DND-41 (cell line): ENCODE data around the gene ZNF580.

Source experiments
- ATAC-seq: fragments of 200-7000 bp; cut with Tn5 transposase; 3 replicates; pipeline ENCODE4 v1.9.1; 2021; ENCODE audit warnings: low read depth; ENCODE audit not compliant: insufficient read depth
- DNase-seq: peaks from one replicate; pipeline ENCODE4 v3.0.0-alpha.2; 2020
- H2AFZ ChIP-seq: 2 replicates; pipeline ENCODE4 v1.6.0; 2012; ENCODE audit warnings: low read depth, low read length
- H3K27ac ChIP-seq: 2 replicates; pipeline ENCODE4 v1.5.1; 2012; ENCODE audit warnings: low read length, inconsistent platforms
- H3K27me3 ChIP-seq: fragments of 200-600 bp; sonication (generic); 2 replicates; pipeline ENCODE4 v1.6.0; 2012; ENCODE audit warnings: low read length, mild to moderate bottlenecking, inconsistent platforms; ENCODE audit not compliant: insufficient read depth, poor library complexity
- H3K36me3 ChIP-seq: 2 replicates; pipeline ENCODE4 v1.5.1; 2012; ENCODE audit warnings: low read length, inconsistent platforms; ENCODE audit not compliant: insufficient read depth
- H3K4me1 ChIP-seq: 2 replicates; pipeline ENCODE4 v1.5.1; 2012; ENCODE audit warnings: mild to moderate bottlenecking, low read length; ENCODE audit not compliant: insufficient read depth
- H3K4me2 ChIP-seq: 2 replicates; pipeline ENCODE4 v1.6.0; 2012; ENCODE audit warnings: mild to moderate bottlenecking, moderate library complexity, low read length, inconsistent platforms; ENCODE audit not compliant: insufficient read depth
- H3K4me3 ChIP-seq, 2 experiments: fragments of 200-600 bp in 1 of 2; shearing (Covaris generic) in 1 of 2; 2 replicates each; pipeline ENCODE4 v1.5.1; 2012 to 2016; ENCODE audit warnings: inconsistent platforms in 2 of 2, low read length in 2 of 2, mild to moderate bottlenecking in 2 of 2, low read depth in 1 of 2, moderate library complexity in 1 of 2
- H3K79me2 ChIP-seq: 2 replicates; pipeline ENCODE4 v1.6.0; 2012; ENCODE audit warnings: low read length, inconsistent platforms; ENCODE audit not compliant: insufficient read depth
- H3K9ac ChIP-seq: 2 replicates; pipeline ENCODE4 v1.6.0; 2012; ENCODE audit warnings: low read depth, mild to moderate bottlenecking, inconsistent platforms, low read length, moderate library complexity
- H3K9me3 ChIP-seq: 2 replicates; pipeline ENCODE4 v1.5.1; 2012; ENCODE audit warnings: low read length, moderate library complexity, mild to moderate bottlenecking, inconsistent platforms; ENCODE audit not compliant: insufficient read depth, severe bottlenecking
- H4K20me1 ChIP-seq: 2 replicates; pipeline ENCODE4 v1.6.0; 2012; ENCODE audit warnings: low read length; ENCODE audit not compliant: insufficient read depth
- CTCF ChIP-seq: IDR thresholded peaks from 2 replicates; pipeline ENCODE4 v1.5.1; 2012; ENCODE audit warnings: borderline replicate concordance, low read length, moderate library complexity, mild to moderate bottlenecking; ENCODE audit not compliant: poor library complexity, severe bottlenecking; ENCODE audit errors: extremely low read depth
- EZH2 ChIP-seq: IDR thresholded peaks from 3 replicates; pipeline ENCODE4 v1.6.1; 2012; ENCODE audit warnings: borderline replicate concordance, low read depth, mild to moderate bottlenecking, moderate library complexity, low read length, inconsistent platforms; ENCODE audit not compliant: severe bottlenecking

The ZNF580 gene

GRCh38 chr19:55687281-55688201, 46.7 kb downstream of the ZNF580 start:
- no peak for TF ChIP-seq EZH2
- no peak for TF ChIP-seq CTCF
- no peaks in the 10 kb centered on the region for H3K27me3 ChIP-seq
- H3K9me3 ChIP-seq, result no peaks in the 10 kb centered on the region
- ATAC-seq, result no peak
- H3K4me3 ChIP-seq, result no peak overlapping the region
- no peak for DNase-seq
- H3K36me3 ChIP-seq, result peaks cover 89% of the 10 kb centered on the region
- H3K4me2 ChIP-seq, result no peak overlapping the region
- no peak overlapping the region for H3K27ac ChIP-seq
- H2AFZ ChIP-seq, result no peak overlapping the region
- H4K20me1 ChIP-seq, result peaks cover 73% of the 10 kb centered on the region
- no peaks in the 10 kb centered on the region for H3K4me1 ChIP-seq
- peaks cover 37% of the 10 kb centered on the region for H3K79me2 ChIP-seq
- H3K9ac ChIP-seq, result no peak overlapping the region

- H3K4me2 ChIP-seq, result no peak overlapping the region
- ATAC-seq (peak; percentile 24), DNase-seq (no peak)
- H4K20me1 ChIP-seq, result peaks cover 69% of the 10 kb centered on the region
- no peak overlapping the region for H3K9ac ChIP-seq
- H3K27me3 ChIP-seq, result no peaks in the 10 kb centered on the region
- no peak for TF ChIP-seq EZH2
- no peak for TF ChIP-seq CTCF
- H3K9me3 ChIP-seq, result no peaks in the 10 kb centered on the region
- no peak overlapping the region for H3K27ac ChIP-seq
- no peaks in the 10 kb centered on the region for H3K4me1 ChIP-seq
- H2AFZ ChIP-seq, result no peak overlapping the region
- H3K36me3 ChIP-seq, result peaks cover 96% of the 10 kb centered on the region
- H3K4me3 ChIP-seq, result no peak overlapping the region
- H3K79me2 ChIP-seq, result peaks cover 32% of the 10 kb centered on the region
Observed at GRCh38 chr19:55688422-55689218, 47.8 kb downstream of the ZNF580 start.

GRCh38 chr19:55689411-55690108, 48.8 kb downstream of the ZNF580 start:
- Histone ChIP-seq H3K27ac (no peak overlapping the region), H3K79me2 (peaks cover 27% of the 10 kb centered on the region; the same call in 1 of the 2 replicates), H2AFZ (no peak overlapping the region), H3K9me3 (no peaks in the 10 kb centered on the region), H3K9ac (no peak overlapping the region), H3K4me2 (no peak overlapping the region), H3K27me3 (no peaks in the 10 kb centered on the region), H3K4me1 (no peaks in the 10 kb centered on the region), H3K4me3 (no peak overlapping the region), H4K20me1 (peaks cover 62% of the 10 kb centered on the region), H3K36me3 (peaks cover 96% of the 10 kb centered on the region)
- TF ChIP-seq CTCF (no peak), EZH2 (no peak)
- DNase-seq, result no peak
- ATAC-seq, result no peak
